Activated CD4-positive, alpha-beta T cell treated with anti-CD3 and anti-CD28 coated beads, Interleukin-2, Interleukin-4, amounts not matched to agents 100 ng/mL and 50 ng/mL, durations not matched to agents 16 hours and 8 hours (primary cell): ENCODE results near the gene IGSF3.

ENCODE experiments used
- DNase-seq: peaks from one replicate; pipeline ENCODE4 v3.0.0-alpha.2; 2020; ENCODE audit warnings: low spot score

IGSF3 gene

GRCh38 chr1:116557323-116557878 is 110.1 kb downstream of the IGSF3 start:
- DNase-seq = no peak

GRCh38 chr1:116556289-116557006 is 111.1 kb downstream of the IGSF3 start:
- DNase-seq = peak; percentile 95

- DNase-seq = no peak
Observed at GRCh38 chr1:116554924-116555323, 112.6 kb downstream of the IGSF3 start.

GRCh38 chr1:116553386-116554115 is 114.0 kb downstream of the IGSF3 start:
- DNase-seq = no peak

GRCh38 chr1:116546354-116546977 is 121.1 kb downstream of the IGSF3 start:
- DNase-seq = no peak

- no peak for DNase-seq
Observed at GRCh38 chr1:116545359-116545705, 122.2 kb downstream of the IGSF3 start.

- DNase-seq = peak; percentile 50
Observed at GRCh38 chr1:116544588-116545358, 122.8 kb downstream of the IGSF3 start.

- DNase-seq = no peak
Observed at GRCh38 chr1:116540088-116540487, 127.4 kb downstream of the IGSF3 start.

- peak; percentile 85 for DNase-seq
Observed at GRCh38 chr1:116538544-116538943, 129.0 kb downstream of the IGSF3 start.

- no peak for DNase-seq
Observed at GRCh38 chr1:116537898-116538297, 129.6 kb downstream of the IGSF3 start.

- DNase-seq = no peak
Observed at GRCh38 chr1:116537040-116537831, 130.3 kb downstream of the IGSF3 start.

GRCh38 chr1:116534014-116534739 is 133.4 kb downstream of the IGSF3 start:
- DNase-seq = no peak

GRCh38 chr1:116533429-116533820 is 134.1 kb downstream of the IGSF3 start:
- no peak for DNase-seq

GRCh38 chr1:116532671-116533428 is 134.7 kb downstream of the IGSF3 start:
- no peak for DNase-seq

GRCh38 chr1:116531917-116532316 is 135.6 kb downstream of the IGSF3 start:
- DNase-seq = no peak

GRCh38 chr1:116529681-116530080 is 137.9 kb downstream of the IGSF3 start:
- DNase-seq = no peak

GRCh38 chr1:116529199-116529631 is 138.3 kb downstream of the IGSF3 start:
- no peak for DNase-seq

GRCh38 chr1:116528329-116529083 is 139.0 kb downstream of the IGSF3 start:
- no peak for DNase-seq

GRCh38 chr1:116525440-116525839 is 142.1 kb downstream of the IGSF3 start:
- DNase-seq = no peak
